ENCODE results near the gene KCNH2. TPM values are rescaled to one million over a fixed set of nuclear protein-coding genes. Genes with fewer than 3 reads are reported as not detected.
"Not testable (repeated sequence)": the region's sequence is repeated elsewhere in the genome, so short reads cannot be mapped to it uniquely, and the experiment has no call there.

Gene KCNH2, protein sequence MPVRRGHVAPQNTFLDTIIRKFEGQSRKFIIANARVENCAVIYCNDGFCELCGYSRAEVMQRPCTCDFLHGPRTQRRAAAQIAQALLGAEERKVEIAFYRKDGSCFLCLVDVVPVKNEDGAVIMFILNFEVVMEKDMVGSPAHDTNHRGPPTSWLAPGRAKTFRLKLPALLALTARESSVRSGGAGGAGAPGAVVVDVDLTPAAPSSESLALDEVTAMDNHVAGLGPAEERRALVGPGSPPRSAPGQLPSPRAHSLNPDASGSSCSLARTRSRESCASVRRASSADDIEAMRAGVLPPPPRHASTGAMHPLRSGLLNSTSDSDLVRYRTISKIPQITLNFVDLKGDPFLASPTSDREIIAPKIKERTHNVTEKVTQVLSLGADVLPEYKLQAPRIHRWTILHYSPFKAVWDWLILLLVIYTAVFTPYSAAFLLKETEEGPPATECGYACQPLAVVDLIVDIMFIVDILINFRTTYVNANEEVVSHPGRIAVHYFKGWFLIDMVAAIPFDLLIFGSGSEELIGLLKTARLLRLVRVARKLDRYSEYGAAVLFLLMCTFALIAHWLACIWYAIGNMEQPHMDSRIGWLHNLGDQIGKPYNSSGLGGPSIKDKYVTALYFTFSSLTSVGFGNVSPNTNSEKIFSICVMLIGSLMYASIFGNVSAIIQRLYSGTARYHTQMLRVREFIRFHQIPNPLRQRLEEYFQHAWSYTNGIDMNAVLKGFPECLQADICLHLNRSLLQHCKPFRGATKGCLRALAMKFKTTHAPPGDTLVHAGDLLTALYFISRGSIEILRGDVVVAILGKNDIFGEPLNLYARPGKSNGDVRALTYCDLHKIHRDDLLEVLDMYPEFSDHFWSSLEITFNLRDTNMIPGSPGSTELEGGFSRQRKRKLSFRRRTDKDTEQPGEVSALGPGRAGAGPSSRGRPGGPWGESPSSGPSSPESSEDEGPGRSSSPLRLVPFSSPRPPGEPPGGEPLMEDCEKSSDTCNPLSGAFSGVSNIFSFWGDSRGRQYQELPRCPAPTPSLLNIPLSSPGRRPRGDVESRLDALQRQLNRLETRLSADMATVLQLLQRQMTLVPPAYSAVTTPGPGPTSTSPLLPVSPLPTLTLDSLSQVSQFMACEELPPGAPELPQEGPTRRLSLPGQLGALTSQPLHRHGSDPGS
- total RNA-seq (2014; rRNA removed; shearing (Covaris generic)) (11.3 and 14.7 TPM in 2 replicates), polyA plus RNA-seq (2016; fragmentation: Nextera tagmentation; extraction: Ambion mirVana) (2.6 and 2.9 TPM in 2 replicates)
- long read RNA-seq, result 0 reads

DNA sequence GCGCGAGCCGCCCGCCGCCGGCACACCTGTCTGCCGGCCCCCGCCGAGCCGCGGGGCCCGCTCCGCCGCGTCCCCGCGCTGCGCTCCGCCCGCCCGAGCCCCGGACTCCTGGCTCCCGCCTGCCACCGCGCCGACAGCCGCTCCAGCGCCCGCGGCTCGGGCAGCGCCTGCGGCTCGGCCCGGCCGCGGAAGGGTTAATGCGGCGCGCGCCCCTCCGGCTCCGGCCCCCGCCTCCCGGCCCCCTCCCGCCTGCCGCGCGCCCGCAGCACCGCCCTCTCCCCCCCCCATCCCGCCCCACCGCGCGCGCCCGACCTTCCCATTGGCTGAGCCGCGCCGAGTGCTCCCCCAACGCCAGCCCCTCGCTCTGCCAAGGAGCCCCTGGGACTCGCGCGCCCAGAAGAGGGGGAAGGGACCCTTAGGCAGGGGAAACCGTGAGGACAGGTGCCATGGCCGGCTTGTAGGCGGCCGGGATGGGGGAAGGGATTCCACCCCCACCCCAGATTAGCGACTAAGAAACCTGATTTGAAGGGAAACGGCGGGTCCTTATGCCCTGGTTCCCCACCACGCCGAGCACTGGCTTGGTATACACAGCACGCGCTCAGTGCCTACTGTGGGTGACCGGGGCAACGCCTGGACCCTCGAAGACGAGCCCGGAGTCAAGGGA, at the start of gene KCNH2:
Gene KCNH2, minus strand, starts transcription at position 196 of the 664 bp plus-strand sequence. CDS start 408 bp downstream, outside the sequence.
- ATAC-seq (peak; percentile 35), DNase-seq (ENCODE audit: low spot score) (peak; percentile 88)
- peaks cover 51% of the 10 kb centered on the region for H3K4me1 Mint-ChIP-seq
- Histone ChIP-seq H2AFZ (peak within 1 kb of the TSS; percentile 84; the same call in 1 of the 2 replicates), H3K27ac (ENCODE audit: low read depth) (no peak within 1 kb of the TSS), H3K36me3 (ENCODE audit: insufficient read depth) (no peaks in the 10 kb centered on the region), H3K4me1 (ENCODE audit: insufficient read depth) (peaks cover 48% of the 10 kb centered on the region), H3K79me2 (replicated peaks; ENCODE audit: insufficient read depth) (no peaks in the 10 kb centered on the region), H3K9me2 (ENCODE audit: insufficient read depth) (no peaks in the 10 kb centered on the region), H3F3A (replicated peaks; ENCODE audit: low read depth) (no peaks in the 10 kb centered on the region), H3K4me3 (peak within 1 kb of the TSS; percentile 82), H3K27me3 (ENCODE audit: insufficient read depth) (peaks cover 55% of the 10 kb centered on the region), H4K20me1 (replicated peaks; ENCODE audit: insufficient read depth) (no peaks in the 10 kb centered on the region), H3K4me2 (peak within 1 kb of the TSS; percentile 98)
- peaks cover 3% of the 10 kb centered on the region; the same call in 2 of the 3 replicates for H3K9me3 Mint-ChIP-seq
- H3K36me3 Mint-ChIP-seq (ENCODE audit: low read depth), result no peaks in the 10 kb centered on the region; the same call in 2 of the 3 replicates
- H3K4me3 Mint-ChIP-seq, result peak within 1 kb of the TSS; percentile 89
- TF ChIP-seq, protein P1, sequence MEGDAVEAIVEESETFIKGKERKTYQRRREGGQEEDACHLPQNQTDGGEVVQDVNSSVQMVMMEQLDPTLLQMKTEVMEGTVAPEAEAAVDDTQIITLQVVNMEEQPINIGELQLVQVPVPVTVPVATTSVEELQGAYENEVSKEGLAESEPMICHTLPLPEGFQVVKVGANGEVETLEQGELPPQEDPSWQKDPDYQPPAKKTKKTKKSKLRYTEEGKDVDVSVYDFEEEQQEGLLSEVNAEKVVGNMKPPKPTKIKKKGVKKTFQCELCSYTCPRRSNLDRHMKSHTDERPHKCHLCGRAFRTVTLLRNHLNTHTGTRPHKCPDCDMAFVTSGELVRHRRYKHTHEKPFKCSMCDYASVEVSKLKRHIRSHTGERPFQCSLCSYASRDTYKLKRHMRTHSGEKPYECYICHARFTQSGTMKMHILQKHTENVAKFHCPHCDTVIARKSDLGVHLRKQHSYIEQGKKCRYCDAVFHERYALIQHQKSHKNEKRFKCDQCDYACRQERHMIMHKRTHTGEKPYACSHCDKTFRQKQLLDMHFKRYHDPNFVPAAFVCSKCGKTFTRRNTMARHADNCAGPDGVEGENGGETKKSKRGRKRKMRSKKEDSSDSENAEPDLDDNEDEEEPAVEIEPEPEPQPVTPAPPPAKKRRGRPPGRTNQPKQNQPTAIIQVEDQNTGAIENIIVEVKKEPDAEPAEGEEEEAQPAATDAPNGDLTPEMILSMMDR (conservative IDR thresholded peaks at IDR 0.05; ENCODE audit: low read depth in 2 of 2), result no peak
- peak; percentile 62 for TF ChIP-seq POLR2AphosphoS5 (IDR thresholded peaks at IDR 0.05; ENCODE audit: low read depth)
- 0 out of 2 replicates have a peak within 1 kb of the TSS, but pooled peaks have one; percentile 28 for H3K27ac Mint-ChIP-seq
- H3K27me3 Mint-ChIP-seq (ENCODE audit: insufficient read depth, low read depth, poor library complexity), result peaks cover 41% of the 10 kb centered on the region

DNA sequence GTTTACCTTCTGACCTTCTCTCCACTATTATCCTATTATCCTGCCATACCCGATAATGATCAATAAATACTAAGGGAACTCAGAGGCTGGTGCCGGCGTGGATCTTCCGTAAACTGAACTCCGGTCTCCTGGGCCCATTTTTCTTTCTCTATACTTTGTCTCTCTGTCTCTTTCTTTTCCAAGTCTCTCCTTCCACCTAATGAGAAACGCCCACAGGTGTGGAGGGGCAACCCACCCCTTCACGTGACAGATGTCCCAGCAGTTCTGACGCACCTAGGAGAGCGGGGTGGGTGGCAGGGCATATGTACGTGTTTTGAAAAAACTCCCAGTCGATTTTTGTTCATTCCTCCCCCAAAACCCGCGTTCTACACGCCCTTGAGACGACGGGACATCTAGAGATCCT, 49.6 kb upstream of the KCNH2 start:
- not testable (repeated sequence) for DNase-seq (ENCODE audit: low spot score); H3K27me3 Mint-ChIP-seq (ENCODE audit: insufficient read depth, low read depth, poor library complexity); H3K9me2 ChIP-seq (ENCODE audit: insufficient read depth); H3K36me3 ChIP-seq (ENCODE audit: insufficient read depth); H3F3A ChIP-seq (replicated peaks; ENCODE audit: low read depth); H3K79me2 ChIP-seq (replicated peaks; ENCODE audit: insufficient read depth); H3K36me3 Mint-ChIP-seq (ENCODE audit: low read depth); H4K20me1 ChIP-seq (replicated peaks; ENCODE audit: insufficient read depth); H3K9me3 Mint-ChIP-seq; ATAC-seq
- Histone ChIP-seq H3K4me1 (ENCODE audit: insufficient read depth) (peaks cover 15% of the 10 kb centered on the region), H3K27me3 (ENCODE audit: insufficient read depth) (peaks cover 16% of the 10 kb centered on the region; the same call in 1 of the 2 replicates), H2AFZ (0 out of 2 replicates have a peak overlapping the region, but pooled peaks have one; percentile 28), H3K4me3 (peak overlapping the region; percentile 56), H3K4me2 (peak overlapping the region; percentile 79), H3K27ac (ENCODE audit: low read depth) (peak overlapping the region; percentile 30; the same call in 1 of the 2 replicates)
- H3K4me3 Mint-ChIP-seq, result peak overlapping the region; percentile 95
- peaks cover 24% of the 10 kb centered on the region for H3K4me1 Mint-ChIP-seq
- H3K27ac Mint-ChIP-seq, result peak overlapping the region; percentile 93; the same call in 1 of the 2 replicates

DNA sequence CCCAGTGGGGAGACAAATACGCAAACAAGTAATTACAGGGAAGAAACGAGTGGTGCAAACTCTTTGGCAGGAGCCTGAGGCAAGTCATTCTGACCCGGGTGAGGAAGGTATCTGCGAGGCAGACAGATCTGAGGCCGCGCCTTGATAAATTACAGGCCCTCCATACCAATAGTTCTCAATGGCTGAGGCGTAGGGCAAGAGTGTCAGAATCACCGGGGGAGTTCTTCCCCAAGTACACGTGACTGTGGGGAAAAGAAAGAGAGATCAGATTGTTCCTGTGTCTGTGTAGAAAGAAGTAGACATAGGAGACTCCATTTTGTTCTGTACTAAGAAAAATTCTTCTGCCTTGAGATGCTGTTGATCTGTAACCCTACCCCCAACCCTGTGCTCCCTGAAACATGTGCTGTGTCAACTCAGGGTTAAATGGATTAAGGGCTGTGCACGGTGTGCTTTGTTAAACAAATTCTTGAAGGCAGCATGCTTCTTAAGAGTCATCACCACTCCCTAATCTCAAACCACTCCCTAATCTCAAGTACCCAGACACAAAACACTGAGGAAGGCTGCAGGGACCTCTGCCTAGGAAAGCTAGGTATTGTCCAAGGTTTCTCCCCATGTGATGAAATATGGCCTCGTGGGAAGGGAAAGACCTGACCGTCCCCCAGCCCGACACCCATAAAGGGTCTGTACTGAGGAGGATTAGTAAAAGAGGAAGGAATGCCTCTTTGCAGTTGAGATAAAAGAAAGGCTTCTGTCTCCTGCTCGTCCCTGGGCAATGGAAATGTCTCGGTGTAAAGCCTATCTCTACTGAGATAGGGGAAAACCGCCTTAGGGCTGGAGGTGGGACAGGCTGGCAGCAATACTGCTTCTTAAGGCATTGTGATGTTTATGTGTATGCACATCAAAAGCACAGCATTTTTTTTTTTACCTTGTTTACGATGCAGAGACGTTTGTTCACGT, 48.9 kb upstream of the KCNH2 start:
- peak; percentile 60 for DNase-seq (ENCODE audit: low spot score)
- H4K20me1 ChIP-seq (replicated peaks; ENCODE audit: insufficient read depth); H3K36me3 Mint-ChIP-seq (ENCODE audit: low read depth); H3F3A ChIP-seq (replicated peaks; ENCODE audit: low read depth); H3K79me2 ChIP-seq (replicated peaks; ENCODE audit: insufficient read depth); H3K36me3 ChIP-seq (ENCODE audit: insufficient read depth); H3K9me3 Mint-ChIP-seq; H3K9me2 ChIP-seq (ENCODE audit: insufficient read depth); H3K27ac Mint-ChIP-seq; H3K27me3 Mint-ChIP-seq (ENCODE audit: insufficient read depth, low read depth, poor library complexity): not testable (repeated sequence)
- Histone ChIP-seq H3K27me3 (ENCODE audit: insufficient read depth) (peaks cover 16% of the 10 kb centered on the region; the same call in 1 of the 2 replicates), H3K4me2 (peak overlapping the region; percentile 79), H3K27ac (ENCODE audit: low read depth) (0 out of 2 replicates have a peak overlapping the region, but pooled peaks have one; percentile 30), H3K4me3 (peak overlapping the region; percentile 56), H3K4me1 (ENCODE audit: insufficient read depth) (peaks cover 15% of the 10 kb centered on the region), H2AFZ (peak overlapping the region; percentile 59; the same call in 1 of the 2 replicates)
- Mint-ChIP-seq H3K4me3 (peak overlapping the region; percentile 95), H3K4me1 (peaks cover 24% of the 10 kb centered on the region)
- ATAC-seq, result peak; percentile 11

Data from GM23338 (cell line).